ENCODE data around the gene PSMA1.

- TF ChIP-seq EZH2 (IDR thresholded peaks at IDR 0.05; ENCODE audit: insufficient read depth, poor library complexity, severe bottlenecking) (no peak), EZH2phosphoT487 (IDR thresholded peaks at IDR 0.05; ENCODE audit: insufficient read depth, low read depth) (no peak)
Measured at GRCh38 chr11:14502039-14502438, 18.1 kb downstream of the PSMA1 start.
